GM21619 (cell line): Measurements from ENCODE around the gene MCF2L.

Experiments
- ATAC-seq: cut with Tn5 transposase; IDR thresholded peaks from one replicate; pipeline ENCODE4 v1.9.1; 2021; ENCODE audit not compliant: unreplicated experiment

Gene MCF2L

DNA sequence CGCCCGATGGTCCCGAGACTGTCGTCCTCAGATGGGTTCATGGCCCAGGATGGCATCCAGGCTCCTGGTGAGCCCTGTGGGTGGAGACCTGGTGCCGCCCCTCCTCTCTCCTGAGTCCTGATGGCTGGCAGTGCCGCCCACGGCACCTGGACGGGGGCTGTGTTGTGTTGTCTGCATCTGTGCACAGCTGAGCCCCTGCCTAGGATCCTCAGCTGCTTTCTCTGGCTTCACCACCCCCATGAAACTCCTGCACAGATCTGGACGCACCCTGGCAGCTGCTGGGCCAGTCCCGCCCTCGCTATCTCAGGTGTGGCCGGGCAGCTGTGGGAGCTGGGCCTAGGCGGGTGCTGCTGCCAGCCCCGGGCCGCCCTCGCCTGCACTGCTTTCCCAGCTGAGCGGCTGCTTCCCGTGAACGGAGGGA, 27.7 kb downstream of the MCF2L start:
- no peak for ATAC-seq

DNA sequence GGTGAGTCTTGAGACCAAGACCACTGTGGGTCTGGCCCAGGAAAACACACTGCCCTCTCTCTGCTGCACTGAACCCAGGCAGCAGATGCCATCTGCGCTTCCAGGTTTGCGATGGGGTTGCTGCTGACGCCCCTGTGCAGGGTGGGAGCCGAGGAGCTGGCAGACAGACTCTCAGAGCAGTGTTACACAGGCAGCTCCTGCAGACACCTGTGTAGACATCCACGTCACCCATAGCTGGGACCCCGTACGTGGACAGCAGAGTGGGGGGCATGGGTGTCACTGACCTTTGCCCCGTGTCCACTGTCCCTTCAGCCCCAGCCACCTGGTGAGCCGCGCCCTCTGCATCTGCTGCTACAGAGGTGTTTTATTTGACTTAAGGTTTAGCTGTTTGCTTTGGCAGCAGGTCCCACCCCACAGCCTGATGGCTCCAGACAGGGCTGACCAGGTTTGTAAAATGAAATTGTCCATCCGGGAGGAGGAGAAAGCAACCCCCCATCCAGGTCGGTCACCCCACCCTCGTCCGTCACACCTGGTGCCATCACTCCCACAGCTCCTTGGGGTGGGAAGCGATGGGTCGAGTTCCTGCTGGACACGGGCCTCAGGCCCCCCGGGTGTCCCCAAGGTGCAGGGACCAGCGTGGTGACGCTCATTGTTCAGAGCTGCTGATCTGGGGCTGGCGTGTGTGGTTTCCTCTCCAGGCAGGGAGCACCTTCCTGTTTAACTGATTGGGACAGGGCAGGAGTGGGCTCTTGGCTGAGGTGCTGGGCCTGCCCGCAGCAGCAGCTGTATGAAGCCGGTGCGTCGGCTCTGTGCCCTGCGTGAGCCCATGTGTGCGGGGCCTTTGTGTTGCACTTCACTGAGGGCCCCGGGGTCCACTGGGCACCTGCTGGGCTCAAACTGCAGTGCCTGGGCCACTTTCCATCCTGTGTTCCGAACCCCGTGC, 28.4 kb downstream of the MCF2L start:
- no peak for ATAC-seq

DNA sequence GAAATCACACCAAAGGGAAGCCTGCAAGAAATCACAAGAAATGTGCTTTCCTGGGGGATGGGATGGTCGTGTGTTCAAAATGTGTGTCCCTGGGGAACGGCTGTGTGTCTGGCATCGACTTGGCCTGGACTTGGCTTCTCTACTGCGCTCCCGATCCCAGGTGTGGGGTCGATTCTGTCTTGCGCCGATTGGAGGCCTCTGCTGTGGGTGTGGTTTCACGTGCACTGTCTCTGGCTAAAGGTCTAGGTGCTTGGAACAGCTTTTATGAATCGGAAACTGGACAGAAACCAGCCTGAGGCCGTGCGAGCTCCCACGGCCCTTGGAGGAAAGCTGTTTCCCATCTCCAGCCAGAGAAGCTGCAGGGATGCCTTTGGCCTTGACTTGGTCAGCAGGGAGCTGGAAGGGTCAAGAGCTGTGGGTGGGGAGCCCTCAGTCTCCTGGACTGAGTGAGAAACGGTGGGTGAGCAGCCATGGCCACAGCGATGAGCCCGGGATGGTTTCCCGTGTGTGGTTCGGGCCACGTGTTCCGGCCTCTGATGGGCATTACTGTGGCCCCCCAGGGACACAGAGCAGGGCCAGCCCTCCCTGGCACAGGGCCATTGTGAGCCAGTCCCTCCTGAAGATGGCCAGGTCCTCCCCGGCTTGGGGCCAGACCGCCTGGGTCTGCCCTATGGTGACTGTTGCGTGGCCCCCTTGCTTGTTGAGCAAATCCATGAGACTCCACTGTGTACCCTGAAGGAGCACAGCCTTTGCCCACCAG, 29.7 kb downstream of the MCF2L start:
- no peak for ATAC-seq

DNA sequence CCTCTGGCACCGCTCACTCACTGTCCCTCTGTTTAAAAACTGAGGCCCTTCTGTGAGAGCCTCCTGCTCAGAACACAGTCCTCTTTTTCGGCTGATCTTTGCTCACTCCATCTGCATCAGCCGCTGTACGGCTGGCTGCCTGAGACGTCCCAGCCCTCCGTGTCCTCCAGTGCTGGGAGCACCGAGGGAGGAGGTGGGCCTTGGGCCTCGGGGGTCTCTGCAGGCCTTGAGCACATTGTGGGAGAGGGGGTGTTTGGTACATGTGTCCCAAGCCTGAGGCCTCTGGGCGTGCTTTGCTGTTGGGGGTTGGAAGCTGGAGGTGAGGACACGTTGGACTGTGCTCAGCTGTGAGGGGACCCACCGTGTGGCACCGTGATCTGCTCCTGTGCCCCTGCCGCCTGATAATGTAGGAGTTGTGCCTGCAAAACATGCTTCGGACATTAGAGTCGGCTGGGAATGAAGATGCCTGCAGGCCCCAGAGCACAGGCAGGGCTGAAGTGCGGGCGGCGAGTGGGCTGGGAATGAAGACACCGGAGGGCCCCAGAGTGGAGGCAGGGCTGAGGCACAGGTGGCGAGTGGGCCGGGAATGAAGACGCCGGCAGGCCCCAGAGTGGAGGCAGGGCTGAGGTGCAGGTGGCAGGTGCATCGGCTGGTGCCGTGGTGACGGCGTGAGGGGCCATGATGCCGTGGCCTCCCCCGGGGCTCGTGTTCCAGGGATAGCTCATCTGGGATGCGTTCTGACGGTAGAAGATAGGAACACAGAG, 30.6 kb downstream of the MCF2L start:
- ATAC-seq = no peak

DNA sequence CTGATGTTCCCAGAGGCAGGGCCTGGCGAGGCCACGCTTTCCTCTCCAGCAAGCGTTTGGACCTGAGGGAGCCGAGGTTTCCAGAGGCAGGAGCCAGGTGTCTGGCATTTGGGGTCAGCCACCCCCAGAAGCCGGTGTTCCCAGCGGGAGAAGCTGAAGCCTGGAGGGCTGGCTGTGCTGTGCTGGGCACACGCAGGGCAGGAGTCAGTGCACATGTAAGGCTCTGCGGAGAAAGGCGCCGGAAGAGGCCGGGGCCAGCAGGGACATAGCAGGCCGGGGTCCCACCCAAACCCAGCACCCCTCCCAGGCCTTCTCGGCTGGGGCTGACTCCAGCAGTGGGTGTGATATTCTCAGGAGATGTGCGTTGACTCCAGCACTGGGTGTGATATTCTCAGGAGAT, 31.6 kb downstream of the MCF2L start:
- no peak for ATAC-seq

DNA sequence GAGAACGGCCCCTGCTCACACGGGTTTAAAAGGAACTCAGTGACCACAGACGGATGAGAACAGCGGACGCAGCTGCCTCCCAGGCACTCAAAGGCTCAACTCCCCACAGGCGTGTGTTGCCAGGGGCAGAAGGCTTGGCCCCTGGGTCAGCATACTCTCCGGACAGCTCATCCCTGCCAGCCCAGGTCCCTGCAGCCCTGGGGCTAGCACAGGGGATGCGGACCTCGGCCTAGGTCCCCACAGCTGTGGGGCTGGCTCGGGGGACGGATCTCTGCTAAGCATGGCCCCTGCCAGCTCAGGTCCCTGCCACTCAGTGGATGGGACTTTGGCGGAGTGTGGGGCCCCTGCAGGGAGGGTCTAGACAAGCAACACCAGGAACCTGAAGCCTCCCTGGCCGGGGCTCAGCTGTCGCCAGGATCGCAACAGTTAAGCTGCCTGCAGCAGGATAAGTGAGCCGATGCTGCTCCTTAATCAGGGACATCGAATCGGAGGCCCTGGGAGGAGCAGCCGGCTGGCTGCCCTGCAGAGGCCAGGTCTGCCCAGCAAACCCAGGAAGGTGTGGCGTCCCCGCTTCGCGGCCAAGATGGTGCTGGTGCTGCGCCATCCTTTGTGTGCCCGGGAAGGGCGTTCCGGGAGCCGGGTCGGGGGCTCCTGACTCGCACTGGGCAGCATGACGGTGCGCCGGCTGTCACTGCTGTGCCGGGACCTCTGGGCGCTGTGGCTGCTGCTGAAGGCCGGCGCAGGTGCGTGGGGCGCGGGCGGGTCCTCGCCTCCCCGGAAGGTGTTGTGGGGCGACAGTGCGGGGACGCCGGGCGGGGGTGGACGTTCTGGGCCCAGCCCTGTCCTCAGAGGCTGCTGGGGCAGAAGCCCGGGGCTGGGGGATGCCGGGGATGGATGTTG, 32.5 kb downstream of the MCF2L start:
- no peak for ATAC-seq

DNA sequence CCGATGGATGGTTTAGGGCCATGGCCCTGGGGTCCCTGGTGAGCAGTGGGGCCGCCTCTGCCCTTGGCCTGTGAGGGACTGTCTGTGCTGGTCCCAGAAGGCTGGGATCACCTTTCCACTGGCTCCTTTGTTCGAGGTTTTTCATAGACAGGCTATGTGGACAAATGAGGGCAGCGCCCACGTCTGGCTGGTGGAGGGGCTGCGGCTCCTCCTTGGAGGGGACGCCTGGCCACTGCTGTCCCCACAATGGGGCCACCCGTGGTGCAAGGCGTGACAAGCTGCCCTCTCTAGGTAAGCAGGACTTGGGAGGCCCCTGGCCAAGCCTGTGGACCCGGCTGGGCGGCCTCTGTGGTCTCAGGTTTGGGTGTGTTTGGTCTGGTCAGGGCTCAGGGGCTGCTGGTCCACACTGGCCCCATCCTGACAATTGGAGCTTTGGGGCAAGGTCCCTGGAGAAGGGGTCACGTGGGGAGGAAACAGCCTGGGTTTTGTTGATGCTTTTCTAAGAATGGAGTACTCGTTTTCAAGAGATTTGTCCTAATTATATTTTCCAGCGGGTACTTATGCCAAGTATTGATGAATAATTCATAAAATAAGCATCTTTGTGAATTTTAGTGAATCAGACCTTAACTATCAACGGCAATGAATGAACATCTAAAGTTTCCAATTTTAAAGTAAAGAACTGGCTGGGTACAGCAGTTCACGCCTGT, 33.3 kb downstream of the MCF2L start:
- ATAC-seq = no peak

DNA sequence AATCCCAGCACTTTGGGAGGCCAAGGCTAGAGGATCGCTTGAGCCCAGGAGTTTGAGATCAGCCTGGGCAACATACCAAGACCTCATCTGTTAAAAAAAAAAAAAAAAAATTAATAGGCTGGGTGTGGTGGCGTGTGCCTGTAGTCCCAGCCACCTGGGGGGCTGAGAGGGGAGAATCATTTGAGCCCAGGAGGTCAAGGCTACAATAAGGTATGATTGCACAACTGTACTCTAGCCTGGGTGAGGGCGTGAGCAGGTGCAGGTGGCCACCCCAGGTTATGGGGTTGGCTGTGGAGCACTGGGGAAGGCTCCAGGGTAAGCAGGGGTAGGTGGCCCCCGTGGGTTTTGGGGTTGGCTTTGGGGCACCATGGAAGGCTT, 33.9 kb downstream of the MCF2L start:
- no peak for ATAC-seq

DNA sequence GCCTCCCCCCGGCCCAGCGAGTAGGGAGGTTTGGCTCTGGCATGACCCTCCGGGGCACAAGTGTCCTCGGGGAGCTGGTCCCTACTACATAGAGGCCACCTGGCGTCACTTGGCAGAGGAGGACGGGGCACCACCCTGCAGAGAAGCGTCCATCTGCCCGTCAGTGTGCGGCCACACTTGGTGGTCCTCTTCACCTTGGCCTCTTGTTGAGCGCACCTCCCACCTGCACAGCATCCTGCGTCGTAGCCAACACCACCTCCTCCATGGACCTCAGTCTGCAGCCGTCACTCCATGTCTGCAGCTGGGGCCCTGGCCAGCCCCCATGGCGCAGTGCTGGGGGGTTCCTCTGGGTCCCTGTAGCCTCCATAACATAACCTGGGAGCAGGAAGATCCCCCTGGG, 35.1 kb downstream of the MCF2L start:
- no peak for ATAC-seq

DNA sequence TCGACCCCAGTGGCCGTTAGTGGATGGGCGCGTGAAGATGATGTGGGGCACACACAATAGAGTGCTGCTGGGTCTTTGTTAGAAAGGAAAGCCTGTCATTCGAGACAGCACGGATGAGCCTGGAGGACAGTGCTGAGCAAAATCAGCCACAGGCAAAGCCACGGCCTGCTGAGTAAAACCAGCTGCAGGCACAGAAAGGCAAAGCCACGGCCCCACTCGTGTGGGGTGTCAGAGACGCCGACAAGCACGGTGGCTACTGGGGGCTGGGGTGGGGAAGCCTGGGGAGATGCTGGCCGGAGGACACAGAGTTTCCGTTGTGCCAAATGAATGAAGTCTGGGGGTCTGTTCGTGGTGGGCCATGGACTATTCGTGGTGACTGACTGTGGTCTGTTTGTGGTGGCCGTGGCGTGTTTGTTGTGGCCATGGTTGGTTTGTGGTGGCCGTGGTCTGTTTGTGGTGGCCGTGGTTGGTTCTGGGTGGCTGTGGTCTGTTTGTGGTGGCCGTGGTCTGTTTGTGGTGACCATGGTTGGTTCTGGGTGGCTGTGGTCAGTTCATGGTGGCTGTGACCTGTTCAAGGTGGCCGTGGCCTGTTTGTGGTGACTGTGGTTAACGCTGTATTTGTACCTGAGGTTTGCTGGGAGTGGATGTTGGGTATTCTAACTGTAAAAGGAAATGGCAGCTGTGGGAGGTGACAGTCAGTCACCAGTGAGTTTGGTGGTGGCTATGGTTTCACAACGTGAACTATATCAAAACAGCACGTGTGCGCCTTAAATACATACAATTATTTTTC, 36.3 kb downstream of the MCF2L start:
- ATAC-seq = no peak

DNA sequence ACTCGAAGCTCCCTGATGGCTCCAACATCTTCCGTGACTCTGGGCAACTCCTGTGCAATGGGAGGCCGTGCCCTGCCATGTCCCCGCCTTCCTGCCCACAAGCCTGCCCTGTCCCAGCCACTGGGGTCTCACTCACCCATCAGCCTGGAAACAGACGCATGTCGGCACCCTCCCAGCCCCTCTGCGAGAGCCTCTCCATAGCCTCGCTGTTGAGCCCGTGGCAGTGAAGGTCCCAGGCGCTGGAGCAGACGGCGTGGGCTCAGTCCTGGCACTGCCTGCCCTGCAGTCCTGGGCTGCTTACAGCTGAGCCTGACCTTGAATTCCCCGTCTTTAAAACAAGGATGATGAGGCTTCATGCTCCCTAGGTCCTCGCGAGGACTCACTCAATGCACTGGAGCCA, 37.0 kb downstream of the MCF2L start:
- no peak for ATAC-seq

DNA sequence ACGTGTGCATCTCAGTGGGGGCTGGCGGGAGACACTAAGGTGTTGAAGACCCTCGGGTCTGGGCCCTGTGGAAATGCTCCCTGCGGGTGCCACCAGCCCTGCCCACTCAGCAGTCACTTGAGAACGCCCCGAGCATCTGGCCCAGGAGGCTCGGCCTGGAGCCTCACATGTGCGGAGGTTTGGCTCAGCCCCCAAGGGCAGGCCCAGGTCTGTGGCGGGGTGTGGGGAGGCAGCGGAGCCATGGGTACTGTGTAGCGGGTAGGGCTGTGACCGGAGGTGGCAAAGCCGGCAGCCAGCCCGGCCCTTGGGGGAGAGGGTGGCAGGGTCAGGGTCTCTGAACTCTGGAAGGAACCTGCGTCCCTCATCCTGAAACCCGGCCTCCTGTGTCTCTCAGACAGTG, 37.6 kb downstream of the MCF2L start:
- ATAC-seq = no peak

DNA sequence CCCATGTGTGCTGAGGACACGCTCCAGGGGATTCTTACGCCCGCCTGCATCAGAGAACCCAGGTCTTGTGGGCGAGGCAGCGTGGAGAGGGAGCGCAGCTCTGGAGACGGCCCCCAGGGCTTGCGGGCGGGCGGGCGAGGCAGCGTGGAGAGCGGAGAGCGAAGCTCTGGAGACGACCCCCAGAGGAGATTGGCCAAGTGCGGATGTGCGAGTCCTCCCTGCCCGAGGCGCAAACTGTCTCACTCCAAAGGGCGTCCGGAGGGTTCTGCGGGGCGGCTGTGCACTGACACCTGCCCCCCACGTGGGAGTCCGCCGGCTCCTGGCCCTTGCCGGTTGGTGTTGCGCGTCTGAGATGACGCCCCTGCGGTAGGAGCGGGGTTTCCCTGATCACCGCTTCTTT, 39.8 kb downstream of the MCF2L start:
- ATAC-seq = no peak

DNA sequence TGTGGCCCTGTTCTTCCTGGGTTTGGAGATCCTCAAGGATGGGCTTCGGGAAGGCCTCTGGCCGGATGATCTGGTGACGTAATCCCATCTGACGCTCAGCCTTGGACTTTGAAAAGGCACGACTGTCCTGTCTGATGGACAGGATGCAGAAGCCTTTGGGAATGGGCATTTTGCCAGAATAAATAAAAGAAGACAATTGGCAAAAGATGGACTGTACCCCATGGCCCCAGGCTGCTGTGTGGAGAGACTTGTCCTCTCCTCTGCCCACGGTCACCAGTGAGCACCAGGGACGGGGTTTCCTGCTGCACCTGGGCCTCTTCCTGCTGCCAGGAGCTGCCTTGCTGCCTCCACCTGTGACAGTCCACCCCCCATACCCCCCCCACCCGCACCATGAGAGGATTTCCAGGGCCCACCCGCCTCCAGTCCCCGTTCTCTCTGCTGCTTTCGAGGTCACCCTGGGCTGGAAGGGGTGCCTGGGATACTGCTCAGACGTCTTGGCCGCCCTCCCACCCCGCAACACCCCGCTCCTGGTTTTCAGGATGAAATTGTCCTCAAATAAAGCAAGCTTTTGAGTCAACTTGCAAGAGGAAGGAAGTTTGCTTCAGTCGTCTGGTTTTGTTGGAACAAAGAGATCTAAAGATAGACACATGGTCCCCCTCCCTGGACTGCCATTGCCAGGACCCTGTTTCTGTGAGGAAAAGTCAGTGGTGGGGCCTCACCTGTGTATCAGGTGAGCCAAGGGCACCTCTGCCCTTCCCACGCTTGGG, 40.9 kb downstream of the MCF2L start:
- no peak for ATAC-seq

DNA sequence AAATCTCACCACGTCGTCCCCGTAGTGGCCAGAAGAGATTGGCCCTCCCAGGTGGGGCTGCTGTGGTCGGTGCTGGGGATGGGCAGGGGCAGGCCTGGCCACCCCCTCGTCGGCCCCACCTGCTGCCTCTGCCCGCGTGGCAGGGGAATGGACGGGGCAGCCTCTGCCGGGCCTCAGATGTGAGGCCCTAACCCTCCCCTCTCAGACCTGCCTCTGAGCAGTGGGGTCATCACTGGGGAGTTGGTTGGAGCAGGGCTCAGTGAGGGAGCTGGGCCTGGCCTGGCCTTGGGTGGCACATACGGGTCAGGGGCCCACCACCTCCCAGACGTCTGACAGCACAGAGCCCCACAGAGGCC, 41.5 kb downstream of the MCF2L start:
- no peak for ATAC-seq

DNA sequence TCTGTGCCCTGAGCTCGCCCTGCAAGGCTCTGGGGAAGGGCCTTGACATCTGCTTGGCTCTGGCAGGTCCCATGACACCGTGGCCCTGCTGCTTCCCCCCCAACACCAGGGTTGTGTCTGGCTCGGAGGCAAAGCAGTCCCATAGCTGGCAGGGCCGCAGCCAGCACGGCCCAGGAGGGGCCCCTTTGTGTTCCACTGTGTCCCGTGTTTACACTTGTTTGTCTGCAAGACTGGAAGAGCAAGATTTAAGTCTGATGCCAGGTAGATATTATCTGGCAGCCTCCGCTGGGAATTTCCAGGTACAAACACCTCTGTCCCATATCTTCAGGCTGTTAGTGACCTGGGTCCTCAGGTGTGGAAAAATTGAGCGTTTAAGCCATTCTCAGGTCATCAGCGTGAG, 44.3 kb downstream of the MCF2L start:
- ATAC-seq = no peak

DNA sequence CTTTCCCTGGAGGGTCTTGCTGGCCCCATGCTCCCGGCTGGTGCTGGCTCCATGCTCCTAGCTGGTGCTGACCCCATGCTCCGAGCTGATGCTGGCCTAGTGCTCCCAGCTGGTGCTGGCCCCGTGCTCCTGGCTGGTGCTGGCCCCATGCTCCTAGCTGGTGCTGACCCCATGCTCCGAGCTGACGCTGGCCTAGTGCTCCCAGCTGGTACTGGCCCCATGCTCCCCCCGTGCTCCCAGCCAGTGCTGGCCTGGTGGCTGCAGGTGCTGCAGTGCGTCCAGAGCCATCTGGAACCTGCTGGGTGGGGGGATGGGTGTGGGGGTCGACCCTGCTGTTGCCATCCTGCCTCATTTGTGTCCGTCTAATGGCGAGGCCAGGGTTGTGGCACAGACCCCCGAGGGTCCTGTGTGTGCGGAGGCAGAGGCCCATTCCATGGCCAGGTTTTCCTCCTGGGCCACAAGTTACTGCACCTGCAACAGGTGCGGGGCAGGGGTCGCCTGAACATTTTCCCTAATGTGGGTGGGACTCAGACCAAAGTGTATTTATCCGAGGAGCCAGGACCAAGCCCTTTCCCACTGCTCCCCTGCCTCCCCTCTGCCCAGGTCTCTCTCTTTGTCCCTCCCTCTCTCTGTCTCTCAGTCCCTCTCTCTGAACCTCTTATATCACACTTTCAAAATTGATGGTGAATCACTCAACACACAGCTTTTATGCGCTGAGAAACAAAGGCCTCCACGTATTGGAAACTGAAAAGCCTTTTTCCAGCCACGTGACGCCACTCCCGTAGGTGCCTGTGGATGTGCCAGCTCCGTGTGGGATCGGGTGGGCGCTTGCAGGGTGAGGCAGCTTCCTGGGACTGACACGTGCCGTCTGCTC, 45.1 kb downstream of the MCF2L start:
- ATAC-seq = no peak
